Transverse colon (tissue), 4 donors: ENCODE data around the gene NXPH2. TPM values are rescaled to one million over a fixed set of nuclear protein-coding genes. Genes with fewer than 3 reads are reported as not detected.

Experiments
- DNase-seq: peaks from one replicate; pipeline ENCODE4 v3.0.0-alpha.2; 2019
- H3K27ac ChIP-seq, 4 donors: fragments of 200-600 bp; sonication (generic); 2 replicates each; pipeline ENCODE4 v1.5.1; 2016 to 2018; ENCODE audit warnings: inconsistent platforms in 4 of 4
- H3K27me3 ChIP-seq: fragments of 200-600 bp; sonication (generic); 2 replicates; pipeline ENCODE4 v1.5.1; 2017; ENCODE audit warnings: inconsistent platforms
- H3K36me3 ChIP-seq, 4 donors: fragments of 200-600 bp; sonication (generic); 2 replicates each; pipeline ENCODE4 v1.5.1; 2017 to 2019; ENCODE audit warnings: inconsistent platforms in 4 of 4
- H3K4me1 ChIP-seq, 4 donors: fragments of 200-600 bp; sonication (generic); 2 replicates each; pipeline ENCODE4 v1.5.1; 2017 to 2020; ENCODE audit warnings: inconsistent platforms in 4 of 4
- H3K4me3 ChIP-seq, 4 donors: fragments of 200-600 bp; sonication (generic); 1 replicate in 1 of 4; 2 replicates in 3 of 4; pipeline versions ENCODE4 v1.5.1 to v1.6.1; 2017 to 2019; ENCODE audit warnings: inconsistent platforms in 4 of 4
- H3K9me3 ChIP-seq, 2 donors: fragments of 200-600 bp; sonication (generic); 2 replicates each; pipeline ENCODE4 v1.5.1; 2017 to 2019; ENCODE audit warnings: inconsistent platforms in 2 of 2
- CTCF ChIP-seq, 5 experiments: fragments of 200-600 bp in 3 of 5; fragments of 450-650 bp in 2 of 5; sonication (generic) in 3 of 5; IDR thresholded peaks; 1 replicate in 2 of 5; 2 replicates in 3 of 5; pipeline ENCODE4 v1.5.1; 2016 to 2017; ENCODE audit warnings: antibody characterized with exemption in 5 of 5, inconsistent platforms in 3 of 5, mild to moderate bottlenecking in 2 of 5, moderate library complexity in 1 of 5
- EP300 ChIP-seq: sonication (generic); formaldehyde crosslinking; IDR thresholded peaks from one replicate; pipeline ENCODE4 v1.6.1; 2017; ENCODE audit warnings: antibody characterized with exemption, low read depth
- POLR2A ChIP-seq: fragments of 450-650 bp; IDR thresholded peaks from one replicate; pipeline ENCODE4 v1.6.1; 2016; ENCODE audit warnings: antibody characterized with exemption, mild to moderate bottlenecking, moderate library complexity
- POLR2AphosphoS5 ChIP-seq, 3 donors: sonication (generic); formaldehyde crosslinking; IDR thresholded peaks; one replicate each; pipeline ENCODE4 v1.6.1; 2016; ENCODE audit warnings: antibody characterized with exemption in 3 of 3
- WGBS, 2 donors: methylation state at CpG; one replicate each; pipeline ENCODE4 v1.1.5; 2018; ENCODE audit warnings: low coverage in 1 of 2; 5-methylcytosine and 5-hydroxymethylcytosine counted together
- in situ Hi-C, 4 donors: fragments of 200-750 bp; cut with MboI; loops; one replicate each; pipeline versions ENCODE4 v1.15.0 to v1.15.1; 2017; ENCODE audit warnings: low sequenced_read_pairs in 3 of 4, low pct_ligation_motif_present in 1 of 4, low pct_unique_long_range_greater_than_20kb in 1 of 4
- intact Hi-C: fragments of 100-400 bp; cut with DNase I; formaldehyde crosslinking; loops from one replicate; pipeline ENCODE4 v1.15.1; 2023; ENCODE audit warnings: low total_unique reads
- total RNA-seq, 4 donors: library from RNA; depleted of rRNA; stranded (reverse); fragments of >200 nt; gene quantifications; one replicate each; pipeline ENCODE4 v1.1.0, GENCODE V29; 2016

The NXPH2 gene
- total RNA-seq, 4 donors from 2014 or later: not detected

GRCh38 chr2:138713069-138713496, 67.1 kb downstream of the NXPH2 start:
- no peak for DNase-seq
- H3K27ac ChIP-seq: no peak overlapping the region
- TF ChIP-seq CTCF (IDR thresholded peaks at IDR 0.05): no peak
- TF ChIP-seq POLR2AphosphoS5 (IDR thresholded peaks at IDR 0.05): no peak
- no peak for TF ChIP-seq POLR2A
- TF ChIP-seq EP300: no peak
- no peaks in the 10 kb centered on the region for H3K36me3 ChIP-seq
- no peaks in the 10 kb centered on the region for H3K9me3 ChIP-seq
- intact Hi-C loops: no loop called here
- H3K4me1 ChIP-seq: peaks cover 0 to 12% (median 3%) of the 10 kb centered on the region in 4 donors
- H3K27me3 ChIP-seq: no peaks in the 10 kb centered on the region
- in situ Hi-C loops: no loop called here
- WGBS, 2 donors: 71% methylated on average over 5 of the region's 5 CpGs; no CpG with 5 or more reads in 1 of the 2 donors
- H3K4me3 ChIP-seq: no peak overlapping the region

- Histone ChIP-seq H3K4me1 (peaks cover 0 to 12% (median 3%) of the 10 kb centered on the region in 4 donors), H3K27me3 (no peaks in the 10 kb centered on the region), H3K27ac (no peak overlapping the region), H3K36me3 (no peaks in the 10 kb centered on the region), H3K4me3 (no peak overlapping the region), H3K9me3 (no peaks in the 10 kb centered on the region)
- DNase-seq: no peak
- intact Hi-C loops (no loop called here), in situ Hi-C loops (no loop called here)
- TF ChIP-seq CTCF (IDR thresholded peaks at IDR 0.05) (no peak), EP300 (no peak), POLR2AphosphoS5 (IDR thresholded peaks at IDR 0.05) (no peak)
- WGBS, 2 donors: 50 to 75% methylated on average over 1 to 4 of the region's 4 CpGs
Observed at GRCh38 chr2:138712212-138712979, 67.8 kb downstream of the NXPH2 start.

- Histone ChIP-seq H3K36me3 (no peaks in the 10 kb centered on the region), H3K4me1 (peaks cover 0 to 12% (median 3%) of the 10 kb centered on the region in 4 donors), H3K27ac (no peak overlapping the region), H3K9me3 (no peaks in the 10 kb centered on the region), H3K27me3 (no peaks in the 10 kb centered on the region), H3K4me3 (no peak overlapping the region)
- no peak for DNase-seq
- WGBS, 2 donors: 67 to 88% methylated on average over 1 to 3 of the region's 3 CpGs
- in situ Hi-C loops: no loop called here
- intact Hi-C loops: no loop called here
- TF ChIP-seq EP300 (no peak), CTCF (IDR thresholded peaks at IDR 0.05) (no peak), POLR2AphosphoS5 (IDR thresholded peaks at IDR 0.05) (no peak), POLR2A (no peak)
Observed at GRCh38 chr2:138711812-138712211, 68.4 kb downstream of the NXPH2 start.

- 57 to 66% methylated on average over 5 of the region's 5 CpGs for WGBS, 2 donors
- no peak for DNase-seq
- H3K4me3 ChIP-seq: no peak overlapping the region
- no peaks in the 10 kb centered on the region for H3K36me3 ChIP-seq
- H3K9me3 ChIP-seq: no peaks in the 10 kb centered on the region
- TF ChIP-seq CTCF (IDR thresholded peaks at IDR 0.05) (no peak), POLR2A (no peak), EP300 (no peak), POLR2AphosphoS5 (IDR thresholded peaks at IDR 0.05) (no peak)
- no peaks in the 10 kb centered on the region for H3K27me3 ChIP-seq
- H3K4me1 ChIP-seq: peaks cover 0 to 12% (median 3%) of the 10 kb centered on the region in 4 donors
- intact Hi-C loops: no loop called here
- no peak overlapping the region for H3K27ac ChIP-seq
- in situ Hi-C loops: no loop called here
Observed at GRCh38 chr2:138708682-138709241, 71.4 kb downstream of the NXPH2 start.
